Measurements from ENCODE around the gene PLD5.

PLD5 gene

DNA sequence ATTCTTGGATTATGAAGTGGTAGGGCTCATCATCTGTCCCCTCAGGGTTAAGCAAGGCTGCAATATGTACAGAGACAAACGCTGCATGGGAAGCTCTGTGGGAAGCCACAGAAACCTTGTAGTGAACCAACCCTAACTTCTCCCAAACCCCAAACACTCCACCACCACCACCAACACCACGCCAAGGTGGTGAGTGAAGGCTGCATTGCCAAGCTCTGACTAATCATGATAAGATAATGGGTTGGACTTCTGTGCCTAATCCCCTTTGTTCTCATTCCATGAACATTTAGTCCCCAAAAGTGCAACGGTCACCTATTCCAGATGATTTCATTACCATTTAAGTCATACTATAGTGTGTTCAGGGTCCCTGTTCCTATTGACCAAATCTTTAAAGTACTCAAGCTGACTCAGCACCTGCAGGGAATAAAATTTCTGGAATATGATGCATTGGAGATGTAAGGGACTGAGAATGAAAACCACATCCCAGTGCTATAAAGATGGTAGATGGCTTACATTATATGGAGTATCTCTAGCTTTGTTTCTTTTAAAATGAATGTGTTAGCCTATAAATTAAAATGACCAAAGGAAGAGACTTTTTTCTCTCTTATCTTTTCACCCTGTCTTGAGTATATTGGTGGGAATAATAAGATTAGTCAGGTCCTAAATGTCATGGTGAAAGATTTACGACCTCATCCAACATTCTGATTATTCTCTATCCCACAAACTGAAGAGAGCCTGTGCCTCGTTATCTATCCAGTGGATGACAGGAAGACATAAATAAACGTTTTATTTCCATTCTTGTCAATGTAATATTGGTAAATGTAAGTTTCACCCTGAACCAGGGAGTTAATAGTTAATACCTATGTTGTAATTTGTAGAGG is 22.6 kb upstream of the PLD5 start:
- Histone ChIP-seq H3K36me3 (ENCODE audit: control insufficient read depth, low read length) (no peaks in the 10 kb centered on the region), H3K9me2 (replicated peaks; ENCODE audit: control insufficient read depth, low read length) (no peaks in the 10 kb centered on the region), H3K4me3 (ENCODE audit: low read length) (no peak overlapping the region), H3K9me3 (ENCODE audit: control insufficient read depth, insufficient read depth, low read length) (no peaks in the 10 kb centered on the region), H3K27me3 (ENCODE audit: control insufficient read depth, low read length) (no peaks in the 10 kb centered on the region), H3F3A (ENCODE audit: control insufficient read depth, insufficient read depth) (no peaks in the 10 kb centered on the region), H3K4me2 (ENCODE audit: low read length) (no peak overlapping the region), H3K4me1 (ENCODE audit: control insufficient read depth, low read length) (no peaks in the 10 kb centered on the region), H4K20me1 (ENCODE audit: control insufficient read depth, insufficient read depth, low read depth, low read length) (no peaks in the 10 kb centered on the region), H3K79me2 (ENCODE audit: control insufficient read depth, low read length) (no peaks in the 10 kb centered on the region), H3K27ac (ENCODE audit: low read depth, low read length) (no peak overlapping the region)
- TF ChIP-seq, protein P1, sequence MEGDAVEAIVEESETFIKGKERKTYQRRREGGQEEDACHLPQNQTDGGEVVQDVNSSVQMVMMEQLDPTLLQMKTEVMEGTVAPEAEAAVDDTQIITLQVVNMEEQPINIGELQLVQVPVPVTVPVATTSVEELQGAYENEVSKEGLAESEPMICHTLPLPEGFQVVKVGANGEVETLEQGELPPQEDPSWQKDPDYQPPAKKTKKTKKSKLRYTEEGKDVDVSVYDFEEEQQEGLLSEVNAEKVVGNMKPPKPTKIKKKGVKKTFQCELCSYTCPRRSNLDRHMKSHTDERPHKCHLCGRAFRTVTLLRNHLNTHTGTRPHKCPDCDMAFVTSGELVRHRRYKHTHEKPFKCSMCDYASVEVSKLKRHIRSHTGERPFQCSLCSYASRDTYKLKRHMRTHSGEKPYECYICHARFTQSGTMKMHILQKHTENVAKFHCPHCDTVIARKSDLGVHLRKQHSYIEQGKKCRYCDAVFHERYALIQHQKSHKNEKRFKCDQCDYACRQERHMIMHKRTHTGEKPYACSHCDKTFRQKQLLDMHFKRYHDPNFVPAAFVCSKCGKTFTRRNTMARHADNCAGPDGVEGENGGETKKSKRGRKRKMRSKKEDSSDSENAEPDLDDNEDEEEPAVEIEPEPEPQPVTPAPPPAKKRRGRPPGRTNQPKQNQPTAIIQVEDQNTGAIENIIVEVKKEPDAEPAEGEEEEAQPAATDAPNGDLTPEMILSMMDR (IDR thresholded peaks at IDR 0.05; ENCODE audit: low read depth, low read length, poor library complexity, severe bottlenecking), result no peak
- TF ChIP-seq EZH2phosphoT487 (IDR thresholded peaks at IDR 0.05; ENCODE audit: borderline replicate concordance, low read length), result no peak

DNA sequence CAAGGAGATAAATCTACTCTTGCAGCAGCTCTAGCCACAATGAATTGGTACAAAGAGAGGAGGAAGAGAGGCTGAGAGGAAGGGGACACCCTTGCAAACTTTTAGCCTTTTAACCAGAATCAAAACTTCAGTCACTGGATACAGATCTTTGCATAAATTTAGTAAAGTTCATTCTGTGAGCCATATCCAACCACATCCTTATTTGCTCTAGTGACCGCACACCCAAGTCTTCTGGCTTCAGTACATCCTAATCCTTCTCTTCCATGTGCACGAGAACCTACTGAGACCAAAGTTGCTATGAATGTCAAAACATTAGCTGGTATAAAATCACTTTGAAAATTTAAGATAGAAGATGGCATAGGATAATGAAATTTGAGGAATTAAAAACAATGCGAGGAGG is 21.9 kb upstream of the PLD5 start:
- no peaks in the 10 kb centered on the region for H3K9me3 ChIP-seq (ENCODE audit: control insufficient read depth, insufficient read depth, low read length)
- H3K4me1 ChIP-seq (ENCODE audit: control insufficient read depth, low read length), result no peaks in the 10 kb centered on the region
- no peak overlapping the region for H3K27ac ChIP-seq (ENCODE audit: low read depth, low read length)
- H3K79me2 ChIP-seq (ENCODE audit: control insufficient read depth, low read length), result no peaks in the 10 kb centered on the region
- no peaks in the 10 kb centered on the region for H3F3A ChIP-seq (ENCODE audit: control insufficient read depth, insufficient read depth)
- H3K27me3 ChIP-seq (ENCODE audit: control insufficient read depth, low read length), result no peaks in the 10 kb centered on the region
- H3K9me2 ChIP-seq (replicated peaks; ENCODE audit: control insufficient read depth, low read length), result no peaks in the 10 kb centered on the region
- no peak for TF ChIP-seq EZH2phosphoT487 (IDR thresholded peaks at IDR 0.05; ENCODE audit: borderline replicate concordance, low read length)
- TF ChIP-seq, protein P1 (IDR thresholded peaks at IDR 0.05; ENCODE audit: low read depth, low read length, poor library complexity, severe bottlenecking), result no peak
- no peak overlapping the region for H3K4me3 ChIP-seq (ENCODE audit: low read length)
- no peak overlapping the region for H3K4me2 ChIP-seq (ENCODE audit: low read length)
- H4K20me1 ChIP-seq (ENCODE audit: control insufficient read depth, insufficient read depth, low read depth, low read length), result no peaks in the 10 kb centered on the region
- no peaks in the 10 kb centered on the region for H3K36me3 ChIP-seq (ENCODE audit: control insufficient read depth, low read length)

- H3K4me1 ChIP-seq (ENCODE audit: control insufficient read depth, low read length), result no peaks in the 10 kb centered on the region
- no peaks in the 10 kb centered on the region for H3K27me3 ChIP-seq (ENCODE audit: control insufficient read depth, low read length)
- no peak overlapping the region for H3K4me3 ChIP-seq (ENCODE audit: low read length)
Observed at GRCh38 chr1:242544071-242544470, 19.6 kb upstream of the PLD5 start.

More at GRCh38 chr1:242544071-242544470, 19.6 kb upstream of the PLD5 start:
- H3K9me2 ChIP-seq (replicated peaks; ENCODE audit: control insufficient read depth, low read length), result no peaks in the 10 kb centered on the region
- H4K20me1 ChIP-seq (ENCODE audit: control insufficient read depth, insufficient read depth, low read depth, low read length), result no peaks in the 10 kb centered on the region
- no peaks in the 10 kb centered on the region for H3K9me3 ChIP-seq (ENCODE audit: control insufficient read depth, insufficient read depth, low read length)
- H3K36me3 ChIP-seq (ENCODE audit: control insufficient read depth, low read length), result no peaks in the 10 kb centered on the region
- TF ChIP-seq, protein P1 (IDR thresholded peaks at IDR 0.05; ENCODE audit: low read depth, low read length, poor library complexity, severe bottlenecking), result no peak
- no peak for TF ChIP-seq EZH2phosphoT487 (IDR thresholded peaks at IDR 0.05; ENCODE audit: borderline replicate concordance, low read length)
- H3K27ac ChIP-seq (ENCODE audit: low read depth, low read length), result no peak overlapping the region
- no peaks in the 10 kb centered on the region for H3F3A ChIP-seq (ENCODE audit: control insufficient read depth, insufficient read depth)
- no peak overlapping the region for H3K4me2 ChIP-seq (ENCODE audit: low read length)
- no peaks in the 10 kb centered on the region for H3K79me2 ChIP-seq (ENCODE audit: control insufficient read depth, low read length)

Data from DOHH2 (cell line).